PC-3 (cell line): ENCODE results near the gene PDGFB. TPM values are rescaled to one million over a fixed set of nuclear protein-coding genes. Genes with fewer than 3 reads are reported as not detected.

Experiments used
- ATAC-seq: fragments of 200-7000 bp; cut with Tn5 transposase; 2 replicates; pipeline ENCODE4 v1.9.1; 2020; ENCODE audit warnings: mild to moderate bottlenecking, moderate library complexity
- BruUV-seq: library from RNA; stranded (reverse); fragments of 400-500 nt; replicated peaks from 2 replicates; lab custom pipeline; 2021; lab: Mats Ljungman, UMichigan
- CTCF ChIA-PET: fragments of 300-600 bp; sonication (Branson Sonifier 250); formaldehyde crosslinking; loops from one replicate; lab custom pipeline; 2022; ENCODE audit warnings: antibody characterized with exemption; lab: Charles Lee
- POLR2A ChIA-PET: fragments of 300-600 bp; sonication (Branson Sonifier 250); formaldehyde crosslinking; loops from one replicate; lab custom pipeline; 2022; ENCODE audit warnings: antibody characterized with exemption; ENCODE audit not compliant: unreplicated experiment; lab: Charles Lee
- DNase-seq: peaks from one replicate; pipeline ENCODE4 v3.0.0-alpha.2; 2015
- H2AFZ ChIP-seq: fragments of 300-600 bp; sonication (generic); 2 replicates; pipeline ENCODE4 v1.6.0; 2016; ENCODE audit warnings: antibody characterized with exemption, low read length
- H3F3A ChIP-seq: fragments of 300-600 bp; sonication (generic); one replicate; pipeline ENCODE4 v1.6.0; 2017; ENCODE audit warnings: antibody characterized with exemption, low read length, control low read depth, mild to moderate bottlenecking; ENCODE audit not compliant: unreplicated experiment
- H3K27ac ChIP-seq: fragments of 300-600 bp; sonication (generic); 2 replicates; pipeline ENCODE4 v1.5.1; 2016; ENCODE audit warnings: mild to moderate bottlenecking, low read length
- H3K27me3 ChIP-seq: fragments of 300-600 bp; sonication (generic); 2 replicates; pipeline ENCODE4 v1.6.1; 2016; ENCODE audit warnings: low read length, mixed read lengths
- H3K36me3 ChIP-seq: fragments of 300-600 bp; sonication (generic); 2 replicates; pipeline ENCODE4 v1.6.1; 2016; ENCODE audit warnings: low read depth, mixed run types, low read length, mixed read lengths
- H3K4me1 ChIP-seq: fragments of 300-600 bp; sonication (generic); 2 replicates; pipeline ENCODE4 v1.5.1; 2016; ENCODE audit warnings: low read length; ENCODE audit not compliant: insufficient read depth
- H3K4me2 ChIP-seq: fragments of 300-600 bp; sonication (generic); 2 replicates; pipeline ENCODE4 v1.6.0; 2016; ENCODE audit warnings: low read length
- H3K4me3 ChIP-seq: fragments of 300-600 bp; sonication (generic); 2 replicates; pipeline ENCODE4 v1.5.1; 2016; ENCODE audit warnings: mild to moderate bottlenecking, low read length, mixed read lengths
- H3K79me2 ChIP-seq: fragments of 300-600 bp; sonication (generic); 2 replicates; pipeline ENCODE4 v1.6.1; 2017; ENCODE audit warnings: low read length, mixed read lengths
- H3K9ac ChIP-seq: fragments of 300-600 bp; sonication (generic); 2 replicates; pipeline ENCODE4 v1.6.0; 2016; ENCODE audit warnings: mild to moderate bottlenecking, low read length
- H3K9me2 ChIP-seq: fragments of 300-600 bp; sonication (generic); replicated peaks from 2 replicates; pipeline ENCODE4 v1.6.1; 2016; ENCODE audit warnings: mixed run types, low read length, mixed read lengths
- H3K9me3 ChIP-seq: fragments of 300-600 bp; sonication (generic); 2 replicates; pipeline ENCODE4 v1.6.1; 2016; ENCODE audit warnings: low read length, mixed read lengths
- H4K20me1 ChIP-seq: fragments of 300-600 bp; sonication (generic); 2 replicates; pipeline ENCODE4 v1.6.1; 2016; ENCODE audit warnings: low read length, mixed read lengths
- EZH2 ChIP-seq: fragments of 300-600 bp; sonication (generic); IDR thresholded peaks from one replicate; pipeline ENCODE4 v1.6.1; 2017; ENCODE audit warnings: antibody characterized with exemption, mild to moderate bottlenecking, low read length; ENCODE audit not compliant: unreplicated experiment
- EZH2phosphoT487 ChIP-seq: fragments of 300-600 bp; sonication (generic); IDR thresholded peaks from 2 replicates; pipeline ENCODE4 v1.6.1; 2018; ENCODE audit warnings: mild to moderate bottlenecking, antibody characterized with exemption, low read length, borderline replicate concordance
- intact Hi-C: fragments of 100-400 bp; cut with micrococcal nuclease; formaldehyde crosslinking; loops from 2 replicates; pipeline ENCODE4 v1.9.0; 2023
- total RNA-seq: library from RNA; depleted of rRNA; stranded (reverse); fragments of >200 nt; gene quantifications from 2 replicates; pipeline ENCODE4 v1.2.3, GENCODE V29; 2014
- TF ChIP-seq, protein P1 (sequence below): fragments of 300-600 bp; sonication (generic); conservative IDR thresholded peaks from 2 replicates; pipeline ENCODE4 v1.5.1; 2017; ENCODE audit warnings: antibody characterized with exemption, low read depth, mild to moderate bottlenecking, low read length

The PDGFB gene
- total RNA-seq, 1 experiment from 2014 or later = 33.1 TPM

- no peaks in the 10 kb centered on the region for H3K9me2 ChIP-seq
- H3K4me2 ChIP-seq = peak overlapping the region; percentile 80
- H2AFZ ChIP-seq = no peak overlapping the region
- peak; percentile 69; the same call in 1 of the 2 replicates for TF ChIP-seq EZH2phosphoT487
- TF ChIP-seq, protein P1, sequence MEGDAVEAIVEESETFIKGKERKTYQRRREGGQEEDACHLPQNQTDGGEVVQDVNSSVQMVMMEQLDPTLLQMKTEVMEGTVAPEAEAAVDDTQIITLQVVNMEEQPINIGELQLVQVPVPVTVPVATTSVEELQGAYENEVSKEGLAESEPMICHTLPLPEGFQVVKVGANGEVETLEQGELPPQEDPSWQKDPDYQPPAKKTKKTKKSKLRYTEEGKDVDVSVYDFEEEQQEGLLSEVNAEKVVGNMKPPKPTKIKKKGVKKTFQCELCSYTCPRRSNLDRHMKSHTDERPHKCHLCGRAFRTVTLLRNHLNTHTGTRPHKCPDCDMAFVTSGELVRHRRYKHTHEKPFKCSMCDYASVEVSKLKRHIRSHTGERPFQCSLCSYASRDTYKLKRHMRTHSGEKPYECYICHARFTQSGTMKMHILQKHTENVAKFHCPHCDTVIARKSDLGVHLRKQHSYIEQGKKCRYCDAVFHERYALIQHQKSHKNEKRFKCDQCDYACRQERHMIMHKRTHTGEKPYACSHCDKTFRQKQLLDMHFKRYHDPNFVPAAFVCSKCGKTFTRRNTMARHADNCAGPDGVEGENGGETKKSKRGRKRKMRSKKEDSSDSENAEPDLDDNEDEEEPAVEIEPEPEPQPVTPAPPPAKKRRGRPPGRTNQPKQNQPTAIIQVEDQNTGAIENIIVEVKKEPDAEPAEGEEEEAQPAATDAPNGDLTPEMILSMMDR = no peak
- TF ChIP-seq EZH2 = no peak
- H3K27ac ChIP-seq = peak overlapping the region; percentile 43
- TSS peak; percentile 43 for BruUV-seq
- peaks cover 9% of the 10 kb centered on the region; the same call in 1 of the 2 replicates for H4K20me1 ChIP-seq
- ChIA-PET CTCF (interaction anchor here (1.4 to 1.8 kb wide), 2 partner anchors 69 to 77 kb away, joined by 4 read pairs; no protein-coding TSS in a partner anchor), POLR2A (no interaction called here)
- H3K9me3 ChIP-seq = no peaks in the 10 kb centered on the region
- no peak overlapping the region for H3K9ac ChIP-seq
- peak; percentile 53 for ATAC-seq
- H3K27me3 ChIP-seq = no peaks in the 10 kb centered on the region
- peaks cover 89% of the 10 kb centered on the region for H3K79me2 ChIP-seq
- H3K4me3 ChIP-seq = peak overlapping the region; percentile 95; the same call in 1 of the 2 replicates
- H3F3A ChIP-seq = no peaks in the 10 kb centered on the region
- peaks cover 3% of the 10 kb centered on the region; the same call in 1 of the 2 replicates for H3K36me3 ChIP-seq
- H3K4me1 ChIP-seq = peaks cover 33% of the 10 kb centered on the region
- intact Hi-C loops = loop anchor here (5.0 kb wide), 1 partner anchor 78 kb away; the partner anchor contains the start of gene RPL3
- peak; percentile 80 for DNase-seq
Measured at GRCh38 chr22:39239561-39240423, 5.0 kb downstream of the PDGFB start.

DNA sequence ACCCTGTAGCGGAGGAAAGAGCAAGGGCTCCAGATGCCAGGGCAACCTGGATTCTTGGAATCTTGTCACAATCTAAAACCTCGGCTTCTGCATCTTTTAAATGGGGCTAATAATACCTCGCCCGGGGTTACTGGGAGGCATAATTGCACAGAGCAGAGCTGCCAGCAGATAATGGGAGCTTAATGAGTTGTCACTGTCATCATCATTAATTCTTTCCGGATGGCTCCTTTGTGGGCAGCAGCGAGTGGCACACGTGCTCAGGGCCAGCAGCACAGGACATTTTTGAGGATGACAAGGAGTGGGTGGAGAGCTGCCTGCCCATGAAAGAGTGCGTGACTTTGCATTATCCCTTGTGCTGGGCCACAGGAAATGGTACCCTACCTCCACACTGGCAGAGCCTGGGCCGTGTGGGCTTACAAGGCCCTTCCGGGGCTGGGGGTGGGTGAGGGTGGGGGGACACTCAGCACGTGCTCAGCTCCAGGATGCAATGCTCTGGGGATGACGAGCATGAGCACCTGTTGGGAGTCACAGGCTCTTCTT, 5.7 kb downstream of the PDGFB start:
- no TSS peak for BruUV-seq
- CTCF ChIA-PET = interaction anchor here (1.4 to 1.8 kb wide), 2 partner anchors 68 to 78 kb away, joined by 4 read pairs; no protein-coding TSS in a partner anchor
- H3K9me3 ChIP-seq = no peaks in the 10 kb centered on the region
- no peaks in the 10 kb centered on the region for H3K27me3 ChIP-seq
- H3K9me2 ChIP-seq = no peaks in the 10 kb centered on the region
- DNase-seq (no peak), ATAC-seq (no peak)
- no peak overlapping the region for H2AFZ ChIP-seq
- peaks cover 9% of the 10 kb centered on the region; the same call in 1 of the 2 replicates for H4K20me1 ChIP-seq
- TF ChIP-seq, protein P1 = no peak
- TF ChIP-seq EZH2 (no peak), EZH2phosphoT487 (no peak)
- H3K4me1 ChIP-seq = peaks cover 33% of the 10 kb centered on the region
- no peak overlapping the region for H3K27ac ChIP-seq
- no peaks in the 10 kb centered on the region for H3F3A ChIP-seq
- no peak overlapping the region for H3K4me3 ChIP-seq
- POLR2A ChIA-PET = no interaction called here
- intact Hi-C loops = no loop called here
- H3K36me3 ChIP-seq = peaks cover 3% of the 10 kb centered on the region; the same call in 1 of the 2 replicates
- no peak overlapping the region for H3K9ac ChIP-seq
- peak overlapping the region; percentile 80 for H3K4me2 ChIP-seq
- H3K79me2 ChIP-seq = peaks cover 87% of the 10 kb centered on the region
